Psoas muscle (tissue), 8 donors: ENCODE data around the gene TTN. TPM values are rescaled to one million over a fixed set of nuclear protein-coding genes. Genes with fewer than 3 reads are reported as not detected.

ENCODE experiments used
- ATAC-seq, 4 donors: fragments of 200-7000 bp; cut with Tn5 transposase; one replicate each; pipeline ENCODE4 v1.9.1; 2020; ENCODE audit warnings: moderate library complexity in 3 of 4, mild to moderate bottlenecking in 2 of 4
- DNase-seq, 2 donors: peaks; one replicate each; pipeline ENCODE4 v3.0.0-alpha.2; 2020
- H3K27ac ChIP-seq: fragments of 200-600 bp; one replicate; pipeline ENCODE4 v1.8.0; 2022
- H3K27me3 ChIP-seq, 3 donors: fragments of 200-600 bp in 1 of 3; one replicate each; pipeline versions ENCODE4 v1.6.1 to v1.8.0; 2013 to 2022; ENCODE audit warnings: low read length in 2 of 3, mild to moderate bottlenecking in 2 of 3, moderate library complexity in 1 of 3; ENCODE audit not compliant: insufficient read depth in 3 of 3
- H3K36me3 ChIP-seq, 2 donors: fragments of 200-600 bp in 1 of 2; one replicate each; pipeline versions ENCODE4 v1.6.1 to v1.8.0; 2013 to 2022; ENCODE audit warnings: low read depth in 1 of 2, mild to moderate bottlenecking in 1 of 2, moderate library complexity in 1 of 2; ENCODE audit not compliant: insufficient read depth in 1 of 2
- H3K4me1 ChIP-seq: fragments of 200-600 bp; one replicate; pipeline ENCODE4 v1.8.0; 2022
- H3K4me3 ChIP-seq: fragments of 200-600 bp; one replicate; pipeline ENCODE4 v1.8.0; 2022; ENCODE audit warnings: mild to moderate bottlenecking
- H3K9me3 ChIP-seq: fragments of 200-600 bp; one replicate; pipeline ENCODE4 v1.8.0; 2022
- whole genome bisulfite sequencing, 3 donors: extraction: QIAGEN DNeasy Blood & Tissue Kit; methylation state at CpG; one replicate each; pipeline versions ENCODE4 v1.1.6 to v1.1.7; 2013; 5-methylcytosine and 5-hydroxymethylcytosine counted together
- intact Hi-C, 2 donors: fragments of 100-400 bp; cut with DNase I; formaldehyde crosslinking; loops; one replicate each; pipeline versions ENCODE4 v1.11.0 to v1.14.2; 2022
- polyA plus RNA-seq, 3 donors: library from polyadenylated mRNA; stranded (reverse); fragments of 200-250 nt; gene quantifications; one replicate each; pipeline ENCODE4 v1.2.3, GENCODE V29; 2013
- total RNA-seq, 4 donors: library from RNA; stranded (reverse); fragmentation: NEBNext Ultra II Directional in 2 of 4; extraction: Animal tissue kit (Norgen Biotek cat#: 25700) in 2 of 4; gene quantifications; one replicate each; pipeline versions ENCODE4 v1.2.1 to v1.2.4, GENCODE V29; 2021 to 2023
- TF ChIP-seq, protein P1 (sequence below): fragments of 200-600 bp; IDR thresholded peaks from one replicate; pipeline ENCODE4 v1.8.0; 2022; ENCODE audit warnings: antibody characterized with exemption
- donor health status: healthy with polysubstance abuse.
- donor health status: DM: no; HTN: no; CAD: no; lungs with moderate emphysema.
- donor health status: Bipolar disorder and iron deficiency.
- donor health status: healthy.
- donor health status: DM: yes; HTN: yes; CAD: no.
- donor health status: DM: no; HTN: no; CAD: no.
- donor health status: DM: no; HTN: no; CAD: no.
- donor health status: DM: yes; HTN: yes; CAD: no.

The TTN gene
- total and polyA plus RNA-seq, 7 donors, result 137 to 7,650 (median 4,462) TPM

DNA sequence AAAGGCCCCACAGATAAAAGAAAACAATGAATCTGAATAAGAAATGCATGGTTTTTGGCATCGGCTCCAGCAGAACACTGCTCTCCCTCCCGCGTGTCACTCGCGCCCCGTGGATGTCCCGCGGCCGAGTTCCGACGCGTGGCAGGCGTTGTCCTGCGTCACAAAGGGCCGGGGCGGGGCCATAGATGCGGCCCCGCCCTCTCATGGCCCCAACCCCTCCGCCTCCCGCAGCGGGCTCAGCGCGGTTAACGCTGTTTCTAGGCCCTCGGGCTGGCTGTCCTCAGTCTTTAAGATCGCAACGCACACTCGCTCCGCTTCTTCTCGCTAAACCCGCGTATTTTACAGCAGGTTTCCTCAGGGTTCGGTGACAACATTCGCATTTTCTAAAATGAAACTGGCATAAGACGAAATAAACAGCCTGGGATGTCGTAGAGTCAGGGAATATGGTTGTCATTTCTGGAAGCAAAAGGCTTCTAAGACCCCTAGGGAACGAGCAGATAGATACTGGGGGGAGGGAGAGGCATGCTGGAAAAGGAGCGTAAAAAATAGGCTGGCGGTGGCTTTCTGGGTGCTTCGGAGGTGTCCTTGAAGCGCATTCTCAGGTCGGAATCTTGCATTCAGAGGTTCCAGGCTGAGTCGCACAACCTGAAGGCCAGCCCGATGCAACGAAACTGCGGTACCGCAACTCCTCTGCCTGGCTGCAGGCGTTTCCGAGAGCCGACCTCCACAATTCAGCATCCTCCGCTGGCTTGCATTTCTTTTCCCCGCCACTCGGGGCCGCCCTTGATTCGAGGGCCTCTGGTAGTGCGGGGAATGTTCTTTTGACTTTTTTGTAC, 328.6 kb downstream of the TTN start, which contains the start of gene FKBP7:
Gene FKBP7 (minus strand): TSS at position 162 of the 836 bp plus-strand sequence. CDS start 101 bp downstream, at position 61.
- intact Hi-C loops, result no loop called here

DNA sequence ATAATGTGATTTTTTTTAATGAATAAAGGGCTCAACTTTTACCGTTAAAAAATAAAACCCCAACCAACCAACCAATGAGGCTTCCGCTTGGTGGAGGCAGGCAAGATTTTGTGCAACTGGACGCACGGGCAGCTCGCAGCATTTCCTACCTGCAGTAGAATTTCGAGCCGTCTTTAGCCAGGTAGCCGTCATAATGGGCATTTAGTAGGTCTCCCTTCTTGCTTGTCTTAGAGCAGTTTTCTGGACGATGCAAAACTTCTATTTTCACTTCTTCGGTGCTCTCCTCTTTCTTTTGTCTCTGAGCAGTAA, 329.1 kb downstream of the TTN start:
- Histone ChIP-seq H3K36me3 (no peaks in the 10 kb centered on the region), H3K9me3 (no peaks in the 10 kb centered on the region), H3K27ac (peak overlapping the region; percentile 88), H3K27me3 (no peaks in the 10 kb centered on the region), H3K4me1 (peaks cover 31% of the 10 kb centered on the region), H3K4me3 (peak overlapping the region; percentile 78)
- ATAC-seq (no peak), DNase-seq (no peak)
- intact Hi-C loops, result no loop called here
- TF ChIP-seq, protein P1, sequence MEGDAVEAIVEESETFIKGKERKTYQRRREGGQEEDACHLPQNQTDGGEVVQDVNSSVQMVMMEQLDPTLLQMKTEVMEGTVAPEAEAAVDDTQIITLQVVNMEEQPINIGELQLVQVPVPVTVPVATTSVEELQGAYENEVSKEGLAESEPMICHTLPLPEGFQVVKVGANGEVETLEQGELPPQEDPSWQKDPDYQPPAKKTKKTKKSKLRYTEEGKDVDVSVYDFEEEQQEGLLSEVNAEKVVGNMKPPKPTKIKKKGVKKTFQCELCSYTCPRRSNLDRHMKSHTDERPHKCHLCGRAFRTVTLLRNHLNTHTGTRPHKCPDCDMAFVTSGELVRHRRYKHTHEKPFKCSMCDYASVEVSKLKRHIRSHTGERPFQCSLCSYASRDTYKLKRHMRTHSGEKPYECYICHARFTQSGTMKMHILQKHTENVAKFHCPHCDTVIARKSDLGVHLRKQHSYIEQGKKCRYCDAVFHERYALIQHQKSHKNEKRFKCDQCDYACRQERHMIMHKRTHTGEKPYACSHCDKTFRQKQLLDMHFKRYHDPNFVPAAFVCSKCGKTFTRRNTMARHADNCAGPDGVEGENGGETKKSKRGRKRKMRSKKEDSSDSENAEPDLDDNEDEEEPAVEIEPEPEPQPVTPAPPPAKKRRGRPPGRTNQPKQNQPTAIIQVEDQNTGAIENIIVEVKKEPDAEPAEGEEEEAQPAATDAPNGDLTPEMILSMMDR, result no peak
- WGBS, 3 donors, result 1 to 2% (median 2%) methylated on average over 10 of the region's 10 CpGs

More for the DNA sequence above, 328.6 kb downstream of the TTN start, which contains the start of gene FKBP7:
- no peaks in the 10 kb centered on the region for H3K9me3 ChIP-seq
- ATAC-seq (peak; percentile 76 to 84 (median 80)), DNase-seq (peak; percentile 88 to 92)
- H3K4me3 ChIP-seq, result peak within 1 kb of the TSS; percentile 78
- no peaks in the 10 kb centered on the region for H3K27me3 ChIP-seq
- TF ChIP-seq, protein P1, result peak; percentile 71
- peak within 1 kb of the TSS; percentile 88 for H3K27ac ChIP-seq
- peaks cover 34% of the 10 kb centered on the region for H3K4me1 ChIP-seq
- WGBS, 3 donors, result 2 to 4% (median 2%) methylated on average over 56 of the region's 56 CpGs
- H3K36me3 ChIP-seq, result no peaks in the 10 kb centered on the region

DNA sequence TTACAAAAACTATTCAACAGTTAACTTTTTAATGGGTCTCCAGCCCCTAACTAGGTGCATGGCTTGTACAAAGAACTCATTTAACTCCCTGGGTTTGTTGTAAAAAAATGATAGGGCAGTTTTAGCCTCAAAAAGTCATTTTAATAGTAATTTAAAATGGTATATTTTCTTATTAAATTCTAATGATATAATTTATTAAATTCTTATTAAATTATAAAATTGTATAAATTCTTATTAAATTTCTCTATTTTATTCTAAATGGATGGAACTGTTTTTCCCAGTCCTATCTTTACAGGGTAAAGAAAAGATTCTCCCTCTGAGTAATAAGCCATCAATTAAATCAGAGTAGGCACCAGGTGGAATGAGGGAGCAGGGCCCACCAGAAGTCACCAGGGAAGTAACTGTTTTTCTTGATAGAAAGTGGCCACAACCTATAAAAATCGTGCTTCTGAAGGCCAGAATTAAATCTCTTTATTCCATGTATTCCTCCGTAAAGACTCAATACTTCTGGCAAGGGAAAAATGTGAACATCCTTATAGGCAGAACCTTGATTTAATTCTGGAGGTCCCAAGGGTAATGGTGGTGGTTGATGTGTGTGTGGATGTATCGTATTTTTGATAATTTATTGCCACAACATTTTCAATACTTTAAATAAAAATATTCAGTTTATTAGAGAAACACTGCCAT, 329.6 kb downstream of the TTN start:
- peaks cover 26% of the 10 kb centered on the region for H3K4me1 ChIP-seq
- intact Hi-C loops, result no loop called here

DNA sequence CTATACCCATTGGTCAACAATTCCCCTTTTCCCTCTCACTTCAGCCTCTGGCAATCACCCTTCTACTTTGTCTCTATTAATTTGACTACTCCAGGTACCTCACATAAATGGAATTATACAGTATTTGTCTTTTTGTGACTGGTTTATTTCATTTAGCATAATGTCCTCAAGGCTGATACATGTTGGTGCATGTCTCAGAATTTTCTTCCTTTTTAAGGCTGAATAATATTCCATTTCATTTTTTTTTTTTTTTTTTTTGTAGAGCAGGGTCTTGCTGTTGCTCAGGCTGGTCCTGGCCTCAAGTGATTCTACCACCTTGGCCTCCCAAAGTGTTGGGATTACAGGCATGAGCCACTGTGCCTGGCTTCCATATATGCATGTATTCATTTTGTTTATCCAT, 330.7 kb downstream of the TTN start:
- Histone ChIP-seq H3K4me3 (no peak overlapping the region), H3K36me3 (no peaks in the 10 kb centered on the region), H3K27ac (no peak overlapping the region), H3K9me3 (no peaks in the 10 kb centered on the region), H3K27me3 (no peaks in the 10 kb centered on the region), H3K4me1 (peaks cover 17% of the 10 kb centered on the region)
- intact Hi-C loops, result no loop called here
- ATAC-seq, result no peak
- no peak for DNase-seq
- TF ChIP-seq, protein P1, result no peak

More for the DNA sequence above, 329.6 kb downstream of the TTN start:
- ATAC-seq, result no peak
- DNase-seq, result no peak
- Histone ChIP-seq H3K36me3 (no peaks in the 10 kb centered on the region), H3K27ac (peak overlapping the region; percentile 88), H3K27me3 (no peaks in the 10 kb centered on the region), H3K4me3 (peak overlapping the region; percentile 78), H3K9me3 (no peaks in the 10 kb centered on the region)
- TF ChIP-seq, protein P1, result no peak
- 13 to 37% (median 15%) methylated on average over 3 of the region's 3 CpGs for WGBS, 3 donors

Other genes starting within 250 kb of the TTN start
- gene CCDC141, start 242.7 kb upstream of the TTN start, total RNA-seq, result 10 to 100 TPM in 2 of 4 donors, 1 to 10 TPM in 2; 5.9 to 14.9 (median 10.5) TPM
- gene CCDC141, start 242.7 kb upstream of the TTN start, polyA plus RNA-seq, result 1 to 10 TPM in 2 of 3 donors, under 1 TPM in 1; 0.82 to 2.8 (median 2.4) TPM